Pancreas (tissue), 10 donors: ENCODE data around the gene BAIAP2L1. TPM values are rescaled to one million over a fixed set of nuclear protein-coding genes. Genes with fewer than 3 reads are reported as not detected.

Source experiments
- ATAC-seq, 4 donors: fragments of 200-7000 bp; cut with Tn5 transposase; one replicate each; pipeline versions ENCODE4 v1.8.0 to v1.9.1; 2020; ENCODE audit warnings: mild to moderate bottlenecking in 4 of 4, moderate library complexity in 4 of 4
- DNase-seq, 6 donors: peaks; one replicate each; pipeline ENCODE4 v3.0.0-alpha.2; 2020
- FAIRE-seq: peaks from 2 replicates; lab custom pipeline; 2012; peaks lifted over from hg19 to GRCh38; lab: Jason Lieb, UNC
- H3K27ac ChIP-seq, 4 donors: fragments of 200-600 bp; sonication (generic); 1 replicate in 3 of 4; 2 replicates in 1 of 4; pipeline versions ENCODE4 v1.5.0 to v1.8.0; 2020
- H3K27me3 ChIP-seq, 4 donors: fragments of 200-600 bp; one replicate each; pipeline ENCODE4 v1.8.0; 2021
- H3K36me3 ChIP-seq, 3 donors: fragments of 200-600 bp; sonication (generic) in 1 of 3; one replicate each; pipeline versions ENCODE4 v1.5.0 to v1.8.0; 2020 to 2021
- H3K4me1 ChIP-seq, 3 donors: fragments of 200-600 bp; one replicate each; pipeline ENCODE4 v1.8.0; 2021
- H3K4me3 ChIP-seq, 4 donors: fragments of 200-600 bp; sonication (generic) in 2 of 4; one replicate each; pipeline versions ENCODE4 v1.5.0 to v1.8.0; 2020 to 2021
- H3K9me3 ChIP-seq, 4 donors: fragments of 200-600 bp; one replicate each; pipeline ENCODE4 v1.8.0; 2021
- WGBS, 2 donors: extraction: QIAGEN DNeasy Blood & Tissue Kit; methylation state at CpG; one replicate each; pipeline ENCODE4 v1.1.7; 2013; 5-methylcytosine and 5-hydroxymethylcytosine counted together
- intact Hi-C, 3 donors: fragments of 100-400 bp; cut with DNase I; formaldehyde crosslinking; loops; one replicate each; pipeline versions ENCODE4 v1.11.1 to v1.14.2; 2022
- polyA plus RNA-seq, 2 donors: library from polyadenylated mRNA; stranded (reverse); fragments of 200-250 nt; gene quantifications; one replicate each; pipeline ENCODE4 v1.2.3, GENCODE V29; 2013
- total RNA-seq, 6 donors: library from RNA; stranded (reverse); fragmentation: NEBNext Ultra II Directional in 4 of 6; extraction: Animal tissue kit (Norgen Biotek cat#: 25700) in 4 of 6; gene quantifications; one replicate each; pipeline versions ENCODE4 v1.2.1 to v1.2.4, GENCODE V29; 2021 to 2023
- TF ChIP-seq, protein P1 (sequence below), 4 donors: fragments of 200-600 bp; sonication (generic) in 3 of 4; IDR thresholded peaks; one replicate each; pipeline versions ENCODE4 v1.5.0 to v1.8.0; 2021; ENCODE audit warnings: antibody characterized with exemption in 4 of 4
- donor health status: healthy with polysubstance abuse.
- donor health status: DM: no; HTN: no; CAD: no; lungs with moderate emphysema.
- donor health status: DM: no; HTN: no; CAD: no.
- donor health status: control.
- donor health status: control.
- donor health status: Bipolar disorder and iron deficiency.
- donor health status: DM: yes; HTN: yes; CAD: no.
- donor health status: DM: no; HTN: no; CAD: no.
- donor health status: DM: no; HTN: no; CAD: no.
- donor health status: DM: yes; HTN: yes; CAD: no.

The BAIAP2L1 gene
- total and polyA plus RNA-seq, 8 donors: 17.9 to 31.5 (median 22.2) TPM

DNA sequence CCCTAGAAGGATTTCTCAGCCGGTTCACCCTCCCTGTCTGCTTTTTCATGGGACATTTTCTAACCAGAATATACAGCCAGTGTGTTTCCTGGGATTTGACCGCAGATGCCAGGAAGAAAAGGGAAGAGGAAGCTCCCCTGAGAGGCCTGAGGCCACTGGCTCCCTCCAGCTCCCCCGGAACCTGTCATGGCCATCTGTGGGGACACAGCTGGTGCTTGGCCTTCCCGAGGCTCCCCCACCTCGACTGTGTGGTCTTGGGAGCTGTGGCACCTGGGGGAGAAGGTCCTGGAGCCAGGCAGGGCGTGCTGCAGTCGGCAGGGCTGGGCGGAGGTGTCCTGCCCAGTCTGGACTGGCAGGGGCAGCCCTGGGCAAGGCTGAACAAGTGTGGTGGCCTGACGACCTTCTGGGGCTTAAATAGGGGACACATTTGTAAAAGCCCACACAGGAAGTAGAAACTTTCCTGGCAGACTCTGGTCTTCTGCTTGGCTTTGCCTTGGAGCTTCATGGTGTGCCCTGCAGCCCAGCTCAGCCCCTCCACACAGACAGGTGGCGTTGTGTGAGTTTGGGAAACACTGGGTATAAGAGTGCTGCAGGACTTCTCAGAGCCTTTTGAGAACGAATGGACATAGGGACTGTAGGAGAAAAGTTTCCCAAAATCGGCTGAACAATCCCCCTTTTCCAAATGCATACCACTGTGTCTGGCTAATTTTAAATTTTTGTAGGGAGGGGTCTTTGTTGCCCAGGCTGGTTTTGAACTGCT lies 112.6 kb downstream of the BAIAP2L1 start:
- Histone ChIP-seq H3K9me3 (no peaks in the 10 kb centered on the region), H3K27ac (peak overlapping the region; percentile 12 to 95 (median 58)), H3K27me3 (no peaks in the 10 kb centered on the region), H3K4me3 (no peak overlapping the region), H3K36me3 (peaks cover 0 to 20% (median 6%) of the 10 kb centered on the region in 3 donors), H3K4me1 (peaks cover 35 to 52% (median 41%) of the 10 kb centered on the region in 3 donors)
- TF ChIP-seq, protein P1, sequence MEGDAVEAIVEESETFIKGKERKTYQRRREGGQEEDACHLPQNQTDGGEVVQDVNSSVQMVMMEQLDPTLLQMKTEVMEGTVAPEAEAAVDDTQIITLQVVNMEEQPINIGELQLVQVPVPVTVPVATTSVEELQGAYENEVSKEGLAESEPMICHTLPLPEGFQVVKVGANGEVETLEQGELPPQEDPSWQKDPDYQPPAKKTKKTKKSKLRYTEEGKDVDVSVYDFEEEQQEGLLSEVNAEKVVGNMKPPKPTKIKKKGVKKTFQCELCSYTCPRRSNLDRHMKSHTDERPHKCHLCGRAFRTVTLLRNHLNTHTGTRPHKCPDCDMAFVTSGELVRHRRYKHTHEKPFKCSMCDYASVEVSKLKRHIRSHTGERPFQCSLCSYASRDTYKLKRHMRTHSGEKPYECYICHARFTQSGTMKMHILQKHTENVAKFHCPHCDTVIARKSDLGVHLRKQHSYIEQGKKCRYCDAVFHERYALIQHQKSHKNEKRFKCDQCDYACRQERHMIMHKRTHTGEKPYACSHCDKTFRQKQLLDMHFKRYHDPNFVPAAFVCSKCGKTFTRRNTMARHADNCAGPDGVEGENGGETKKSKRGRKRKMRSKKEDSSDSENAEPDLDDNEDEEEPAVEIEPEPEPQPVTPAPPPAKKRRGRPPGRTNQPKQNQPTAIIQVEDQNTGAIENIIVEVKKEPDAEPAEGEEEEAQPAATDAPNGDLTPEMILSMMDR (IDR thresholded peaks at IDR 0.05): no peak
- peak; percentile 56 to 84 (median 66) for DNase-seq
- no peak for FAIRE-seq
- WGBS, 2 donors: 31 to 34% methylated on average over 12 of the region's 12 CpGs
- intact Hi-C loops: no loop called here
- ATAC-seq: peak in 2 of 4 donors; percentile 4 to 23

DNA sequence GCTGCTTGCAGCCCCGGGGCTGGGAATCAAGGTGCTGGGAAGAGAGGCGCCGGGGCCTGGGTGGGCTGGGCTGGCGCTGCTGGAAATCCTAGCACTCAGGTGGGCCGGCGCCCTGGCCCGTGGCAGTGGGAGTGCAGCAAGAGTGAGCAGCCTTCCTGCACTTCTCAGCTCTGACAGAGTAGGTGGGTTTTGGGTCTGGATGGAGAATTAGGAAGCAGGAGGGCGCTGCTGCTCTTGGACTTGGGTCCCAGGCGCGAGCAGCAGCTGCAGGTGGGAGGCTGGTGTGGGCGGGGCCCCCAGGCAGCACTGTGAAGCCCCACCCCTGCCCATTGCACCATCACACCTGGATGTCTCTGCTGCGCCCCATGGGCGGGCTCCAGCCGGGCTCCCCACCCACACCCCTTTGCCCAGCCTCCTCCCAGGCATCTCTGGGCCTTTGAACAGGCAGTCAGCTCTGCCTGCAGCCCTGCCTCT lies 113.4 kb downstream of the BAIAP2L1 start:
- peak overlapping the region; percentile 67 to 95 (median 92) for H3K27ac ChIP-seq

DNA sequence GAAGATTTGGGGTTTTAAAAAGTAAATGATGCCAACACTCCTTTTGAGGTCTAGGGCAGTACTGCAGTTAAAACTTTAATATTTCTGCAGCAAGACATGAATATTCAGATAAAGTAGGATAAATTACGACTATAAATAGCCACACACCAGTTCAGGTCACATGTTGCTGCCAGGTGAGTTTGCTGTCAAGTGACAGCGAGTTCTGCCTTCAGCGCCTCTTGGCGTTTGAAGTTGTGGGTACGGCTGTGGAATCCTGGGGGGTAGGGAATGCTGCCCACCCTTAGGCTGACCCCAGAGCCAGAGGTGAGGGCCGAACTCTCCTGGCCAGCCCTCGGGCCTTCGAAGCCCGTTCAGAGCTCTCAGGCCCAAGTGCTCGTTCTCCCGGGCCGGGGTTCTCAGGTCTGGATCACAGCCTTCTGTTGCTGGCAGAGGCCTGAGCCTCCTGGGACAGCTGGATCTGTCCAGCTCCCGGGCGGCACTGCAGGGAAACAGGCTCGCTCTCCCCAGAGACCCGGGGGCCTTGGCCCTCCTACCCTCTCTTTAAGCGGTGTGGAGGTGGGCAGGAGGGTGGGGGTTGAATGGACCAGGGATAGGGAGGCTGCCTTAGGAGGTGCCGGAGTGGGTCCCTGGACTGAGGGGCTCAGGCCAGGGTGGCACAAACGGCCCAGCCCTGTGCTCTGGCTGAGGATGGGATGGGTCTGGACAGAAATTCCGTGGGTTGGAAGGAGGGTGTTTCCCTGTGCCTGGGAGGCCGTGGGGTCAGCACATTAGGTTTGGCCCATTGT lies 114.0 kb downstream of the BAIAP2L1 start:
- DNase-seq (peak in 4 of 6 donors; percentile 53 to 83 (median 66)), FAIRE-seq (no peak), ATAC-seq (peak in 3 of 4 donors; percentile 9 to 24 (median 11))
- Histone ChIP-seq H3K36me3 (peaks cover 0 to 6% (median 0%) of the 10 kb centered on the region in 3 donors), H3K27me3 (no peaks in the 10 kb centered on the region), H3K9me3 (no peaks in the 10 kb centered on the region), H3K4me1 (peaks cover 35 to 55% (median 41%) of the 10 kb centered on the region in 3 donors), H3K27ac (peak overlapping the region; percentile 67 to 95 (median 92)), H3K4me3 (peak overlapping the region in 1 of 4 donors; percentile 89)
- TF ChIP-seq, protein P1 (IDR thresholded peaks at IDR 0.05): no peak
- 30% methylated on average over 20 to 21 of the region's 21 CpGs for WGBS, 2 donors
- intact Hi-C loops: no loop called here

More for the DNA sequence above, 113.4 kb downstream of the BAIAP2L1 start:
- TF ChIP-seq, protein P1 (IDR thresholded peaks at IDR 0.05): no peak
- DNase-seq (peak; percentile 65 to 84 (median 76)), FAIRE-seq (no peak), ATAC-seq (peak; percentile 25 to 59 (median 38))
- Histone ChIP-seq H3K27me3 (no peaks in the 10 kb centered on the region), H3K36me3 (peaks cover 0 to 12% (median 0%) of the 10 kb centered on the region in 3 donors), H3K4me3 (no peak overlapping the region), H3K4me1 (peaks cover 35 to 55% (median 41%) of the 10 kb centered on the region in 3 donors), H3K9me3 (no peaks in the 10 kb centered on the region)
- intact Hi-C loops: no loop called here
- 58 to 60% methylated on average over 14 of the region's 14 CpGs for whole genome bisulfite sequencing, 2 donors

DNA sequence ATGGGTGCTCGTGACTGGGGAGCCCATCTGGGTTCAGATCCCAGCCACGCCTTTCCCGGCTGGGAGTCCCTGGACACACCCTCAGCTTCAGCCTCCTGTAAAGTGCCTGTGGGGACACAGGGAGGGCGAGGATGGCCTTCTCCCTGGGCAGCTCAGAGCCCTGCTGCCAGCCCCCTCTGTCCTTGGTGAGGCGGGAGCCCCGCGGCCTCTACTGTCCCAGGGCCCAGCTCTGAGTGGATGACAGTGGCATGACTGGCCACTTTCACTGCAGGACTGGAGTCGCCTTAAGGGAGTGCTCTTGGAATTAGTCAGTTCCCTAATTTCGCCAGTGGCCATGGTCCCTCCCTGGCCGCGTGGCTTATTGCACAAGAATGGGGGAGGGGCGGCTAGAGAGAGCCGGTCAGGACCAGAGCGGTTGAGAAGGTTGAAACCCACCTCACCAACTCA lies 114.8 kb downstream of the BAIAP2L1 start:
- 42% methylated on average over 14 of the region's 14 CpGs for whole genome bisulfite sequencing, 2 donors

More for the DNA sequence above, 114.8 kb downstream of the BAIAP2L1 start:
- H3K4me1 ChIP-seq: peaks cover 35 to 55% (median 41%) of the 10 kb centered on the region in 3 donors
- H3K4me3 ChIP-seq: peak overlapping the region in 2 of 4 donors; percentile 89 to 98
- H3K9me3 ChIP-seq: no peaks in the 10 kb centered on the region
- ATAC-seq: peak; percentile 9 to 17 (median 12)
- no peak for FAIRE-seq
- no peaks in the 10 kb centered on the region for H3K27me3 ChIP-seq
- intact Hi-C loops: no loop called here
- peak; percentile 56 to 84 (median 74) for DNase-seq
- H3K36me3 ChIP-seq: no peaks in the 10 kb centered on the region
- H3K27ac ChIP-seq: peak overlapping the region; percentile 67 to 95 (median 92)
- TF ChIP-seq, protein P1 (IDR thresholded peaks at IDR 0.05): no peak
